HEK293 (cell line): ENCODE results near the gene CFAP299.

Source experiments
- CTCF ChIA-PET: fragments of 350-600 bp; formaldehyde crosslinking; extraction: SDS; loops from one replicate; lab custom pipeline; 2021; ENCODE audit warnings: antibody characterized with exemption; lab: Yijun Ruan, JAX
- POLR2A ChIA-PET: fragments of 300-600 bp; formaldehyde crosslinking; extraction: SDS; loops from one replicate; lab custom pipeline; 2020; ENCODE audit warnings: antibody characterized with exemption, inconsistent platforms; lab: Yijun Ruan, JAX
- H3K27ac ChIP-seq: fragments of 200-500 bp; sonication (Bioruptor generic); 2 replicates; pipeline ENCODE4 v1.5.1; 2014; ENCODE audit warnings: low read depth, low read length, control low read depth, inconsistent platforms; ENCODE audit errors: extremely low read depth
- H3K36me3 ChIP-seq, 2 experiments: fragments of 200-500 bp in 1 of 2; sonication (Bioruptor generic) in 1 of 2; 1 replicate in 1 of 2; 2 replicates in 1 of 2; pipeline ENCODE4 v1.5.1; 2014 to 2017; ENCODE audit warnings: inconsistent platforms in 2 of 2, low read length in 2 of 2; ENCODE audit not compliant: control insufficient read depth in 2 of 2, insufficient read depth in 1 of 2
- H3K4me1 ChIP-seq: fragments of 200-500 bp; sonication (Bioruptor generic); 2 replicates; pipeline ENCODE4 v1.5.1; 2014; ENCODE audit warnings: mild to moderate bottlenecking, low read length, inconsistent platforms; ENCODE audit not compliant: control insufficient read depth, insufficient read depth
- H3K4me3 ChIP-seq: 2 replicates; pipeline ENCODE4 v1.5.1; 2011; ENCODE audit warnings: low read depth, mild to moderate bottlenecking, control low read depth, low read length, moderate library complexity
- H3K9me3 ChIP-seq: fragments of 200-500 bp; sonication (Bioruptor generic); 2 replicates; pipeline ENCODE4 v1.5.1; 2014; ENCODE audit warnings: low read depth, low read length, inconsistent platforms; ENCODE audit not compliant: control insufficient read depth, insufficient read depth
- CTCF ChIP-seq: fragments of 450-650 bp; formaldehyde crosslinking; IDR thresholded peaks from 2 replicates; pipeline ENCODE4 v1.5.1; 2016; ENCODE audit warnings: missing biosample characterization, missing genetic modification characterization
- KLF1 ChIP-seq: fragments of 450-650 bp; formaldehyde crosslinking; IDR thresholded peaks from 2 replicates; pipeline ENCODE4 v1.5.1; 2016; ENCODE audit warnings: missing biosample characterization, missing genetic modification characterization
- OSR2 ChIP-seq: fragments of 450-650 bp; formaldehyde crosslinking; IDR thresholded peaks from 2 replicates; pipeline ENCODE4 v1.5.1; 2016; ENCODE audit warnings: missing biosample characterization, missing genetic modification characterization
- PRDM1 ChIP-seq: fragments of 450-650 bp; formaldehyde crosslinking; IDR thresholded peaks from 2 replicates; pipeline ENCODE4; 2016; ENCODE audit warnings: missing biosample characterization, missing genetic modification characterization
- ZBTB44 ChIP-seq: fragments of 450-650 bp; IDR thresholded peaks from 2 replicates; pipeline ENCODE4 v1.5.1; 2018; ENCODE audit warnings: missing biosample characterization, mild to moderate bottlenecking, missing genetic modification characterization
- ZBTB6 ChIP-seq: fragments of 450-650 bp; formaldehyde crosslinking; IDR thresholded peaks from 2 replicates; pipeline ENCODE4 v1.5.1; 2017; ENCODE audit warnings: missing biosample characterization, missing genetic modification characterization
- ZFP69B ChIP-seq: fragments of 450-650 bp; formaldehyde crosslinking; IDR thresholded peaks from 2 replicates; pipeline ENCODE4 v1.5.1; 2016; ENCODE audit warnings: missing biosample characterization, missing genetic modification characterization
- ZNF121 ChIP-seq: fragments of 450-650 bp; formaldehyde crosslinking; IDR thresholded peaks from 2 replicates; pipeline ENCODE4 v1.5.1; 2016; ENCODE audit warnings: missing biosample characterization, missing genetic modification characterization
- ZNF138 ChIP-seq: fragments of 450-650 bp; formaldehyde crosslinking; IDR thresholded peaks from 2 replicates; pipeline ENCODE4 v1.5.1; 2016; ENCODE audit warnings: missing biosample characterization, missing genetic modification characterization, borderline replicate concordance
- ZNF292 ChIP-seq: fragments of 450-650 bp; formaldehyde crosslinking; IDR thresholded peaks from 2 replicates; pipeline ENCODE4 v1.5.1; 2016; ENCODE audit warnings: low read depth, missing biosample characterization, missing genetic modification characterization, borderline replicate concordance
- ZNF311 ChIP-seq: fragments of 450-650 bp; formaldehyde crosslinking; IDR thresholded peaks from 2 replicates; pipeline ENCODE4 v1.5.1; 2017; ENCODE audit warnings: missing biosample characterization, missing genetic modification characterization, borderline replicate concordance
- ZNF548 ChIP-seq: fragments of 450-650 bp; formaldehyde crosslinking; IDR thresholded peaks from 2 replicates; pipeline ENCODE4 v1.5.1; 2016; ENCODE audit warnings: missing biosample characterization, missing genetic modification characterization
- ZNF585B ChIP-seq: fragments of 450-650 bp; formaldehyde crosslinking; IDR thresholded peaks from 2 replicates; pipeline ENCODE4 v1.5.1; 2016; ENCODE audit warnings: missing biosample characterization, missing genetic modification characterization
- ZNF610 ChIP-seq: fragments of 450-650 bp; formaldehyde crosslinking; IDR thresholded peaks from 2 replicates; pipeline ENCODE4 v1.5.1; 2016; ENCODE audit warnings: missing biosample characterization, missing genetic modification characterization, borderline replicate concordance
- ZNF629 ChIP-seq: fragments of 450-650 bp; formaldehyde crosslinking; IDR thresholded peaks from 2 replicates; pipeline ENCODE4 v1.5.1; 2017; ENCODE audit warnings: missing biosample characterization, missing genetic modification characterization
- ZNF654 ChIP-seq: fragments of 450-650 bp; formaldehyde crosslinking; IDR thresholded peaks from 2 replicates; pipeline ENCODE4 v1.5.1; 2016; ENCODE audit warnings: low read depth, missing biosample characterization, missing genetic modification characterization
- ZNF785 ChIP-seq: fragments of 450-650 bp; formaldehyde crosslinking; IDR thresholded peaks from 2 replicates; pipeline ENCODE4 v1.5.1; 2016; ENCODE audit warnings: missing biosample characterization, missing genetic modification characterization
- ZNF791 ChIP-seq: fragments of 450-650 bp; formaldehyde crosslinking; IDR thresholded peaks from 2 replicates; pipeline ENCODE4 v1.5.1; 2016; ENCODE audit warnings: missing biosample characterization, missing genetic modification characterization
- TF ChIP-seq, protein P1 (sequence below): fragments of 450-650 bp; formaldehyde crosslinking; IDR thresholded peaks from 2 replicates; pipeline ENCODE4 v1.5.1; 2016; ENCODE audit warnings: missing biosample characterization, missing genetic modification characterization
- TF ChIP-seq, protein P2 (sequence below): fragments of 450-650 bp; formaldehyde crosslinking; IDR thresholded peaks from 2 replicates; pipeline ENCODE4 v1.5.1; 2016; ENCODE audit warnings: missing biosample characterization, missing genetic modification characterization

The CFAP299 gene

GRCh38 chr4:80321776-80322175, 13.8 kb upstream of the CFAP299 start:
- TF ChIP-seq ZNF585B (no peak), PRDM1 (tag by site-specific recombination) (no peak), OSR2 (tag by site-specific recombination) (no peak), ZFP69B (no peak), ZNF654 (tag by site-specific recombination) (no peak), ZBTB44 (no peak), KLF1 (no peak), ZNF311 (tag by site-specific recombination) (no peak), ZNF791 (tag by site-specific recombination) (no peak), ZBTB6 (tag by site-specific recombination) (no peak), ZNF629 (tag by site-specific recombination) (no peak), ZNF292 (no peak), ZNF610 (tag by site-specific recombination) (no peak), ZNF138 (tag by site-specific recombination) (no peak), ZNF785 (tag by site-specific recombination) (no peak)
- TF ChIP-seq, protein P1, sequence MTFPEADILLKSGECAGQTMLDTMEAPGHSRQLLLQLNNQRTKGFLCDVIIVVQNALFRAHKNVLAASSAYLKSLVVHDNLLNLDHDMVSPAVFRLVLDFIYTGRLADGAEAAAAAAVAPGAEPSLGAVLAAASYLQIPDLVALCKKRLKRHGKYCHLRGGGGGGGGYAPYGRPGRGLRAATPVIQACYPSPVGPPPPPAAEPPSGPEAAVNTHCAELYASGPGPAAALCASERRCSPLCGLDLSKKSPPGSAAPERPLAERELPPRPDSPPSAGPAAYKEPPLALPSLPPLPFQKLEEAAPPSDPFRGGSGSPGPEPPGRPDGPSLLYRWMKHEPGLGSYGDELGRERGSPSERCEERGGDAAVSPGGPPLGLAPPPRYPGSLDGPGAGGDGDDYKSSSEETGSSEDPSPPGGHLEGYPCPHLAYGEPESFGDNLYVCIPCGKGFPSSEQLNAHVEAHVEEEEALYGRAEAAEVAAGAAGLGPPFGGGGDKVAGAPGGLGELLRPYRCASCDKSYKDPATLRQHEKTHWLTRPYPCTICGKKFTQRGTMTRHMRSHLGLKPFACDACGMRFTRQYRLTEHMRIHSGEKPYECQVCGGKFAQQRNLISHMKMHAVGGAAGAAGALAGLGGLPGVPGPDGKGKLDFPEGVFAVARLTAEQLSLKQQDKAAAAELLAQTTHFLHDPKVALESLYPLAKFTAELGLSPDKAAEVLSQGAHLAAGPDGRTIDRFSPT (tag by site-specific recombination): no peak
- TF ChIP-seq, protein P2, sequence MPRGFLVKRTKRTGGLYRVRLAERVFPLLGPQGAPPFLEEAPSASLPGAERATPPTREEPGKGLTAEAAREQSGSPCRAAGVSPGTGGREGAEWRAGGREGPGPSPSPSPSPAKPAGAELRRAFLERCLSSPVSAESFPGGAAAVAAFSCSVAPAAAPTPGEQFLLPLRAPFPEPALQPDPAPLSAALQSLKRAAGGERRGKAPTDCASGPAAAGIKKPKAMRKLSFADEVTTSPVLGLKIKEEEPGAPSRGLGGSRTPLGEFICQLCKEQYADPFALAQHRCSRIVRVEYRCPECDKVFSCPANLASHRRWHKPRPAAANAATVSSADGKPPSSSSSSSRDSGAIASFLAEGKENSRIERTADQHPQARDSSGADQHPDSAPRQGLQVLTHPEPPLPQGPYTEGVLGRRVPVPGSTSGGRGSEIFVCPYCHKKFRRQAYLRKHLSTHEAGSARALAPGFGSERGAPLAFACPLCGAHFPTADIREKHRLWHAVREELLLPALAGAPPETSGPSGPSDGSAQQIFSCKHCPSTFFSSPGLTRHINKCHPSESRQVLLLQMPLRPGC (tag by site-specific recombination): no peak
- H3K36me3 ChIP-seq: no peaks in the 10 kb centered on the region
- H3K9me3 ChIP-seq: no peaks in the 10 kb centered on the region
- H3K27ac ChIP-seq: no peak overlapping the region
- no peak overlapping the region for H3K4me3 ChIP-seq
- H3K4me1 ChIP-seq: no peaks in the 10 kb centered on the region
- CTCF ChIA-PET: interaction anchor here (0.8 to 1.0 kb wide), 2 partner anchors 11 to 101 kb away, joined by 3 read pairs; no protein-coding TSS in a partner anchor
- POLR2A ChIA-PET: no interaction called here

DNA sequence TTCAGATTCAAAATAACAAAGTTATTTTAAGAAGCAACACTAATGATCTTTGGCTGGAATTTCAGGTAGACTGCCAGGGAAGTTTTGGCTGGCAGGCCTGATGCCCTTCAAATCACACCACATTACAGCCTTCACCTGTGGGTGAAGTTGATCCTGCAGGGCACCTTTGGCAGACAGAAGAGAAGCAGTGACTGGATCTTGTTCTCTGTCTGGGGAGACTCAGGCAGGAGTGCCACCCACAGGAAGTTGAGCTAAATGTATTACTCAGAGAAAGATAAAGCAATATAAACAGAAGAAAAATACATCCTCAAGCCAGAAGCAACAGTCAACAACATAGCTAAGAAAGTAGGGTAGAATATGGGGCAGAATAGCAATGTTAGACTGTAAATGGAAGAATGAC, 12.8 kb upstream of the CFAP299 start:
- Histone ChIP-seq H3K4me1 (no peaks in the 10 kb centered on the region), H3K36me3 (no peaks in the 10 kb centered on the region), H3K4me3 (no peak overlapping the region), H3K27ac (no peak overlapping the region), H3K9me3 (no peaks in the 10 kb centered on the region)
- ChIA-PET CTCF (interaction anchor here (0.6 to 1.9 kb wide), 9 partner anchors 12 to 1197 kb away, joined by 3 to 12 read pairs (median 3); partner anchors contain the start of gene CFAP299), POLR2A (interaction anchor here (0.6 to 0.9 kb wide), 2 partner anchors 57 to 121 kb away, joined by 3 read pairs; no protein-coding TSS in a partner anchor)
- no peak for TF ChIP-seq ZNF548 (tag by site-specific recombination)
- TF ChIP-seq ZNF121 (tag by site-specific recombination): no peak
- peak; percentile 38; the same call in 1 of the 2 replicates for TF ChIP-seq CTCF
- TF ChIP-seq ZNF654 (tag by site-specific recombination): peak; percentile 54
